ENCODE measurements around the gene FLAD1.

The FLAD1 gene

GRCh38 chr1:155038602-155039307 lies 55.6 kb downstream of the FLAD1 start:
- DNase-seq (ENCODE audit: low read depth) = no peak

DNA sequence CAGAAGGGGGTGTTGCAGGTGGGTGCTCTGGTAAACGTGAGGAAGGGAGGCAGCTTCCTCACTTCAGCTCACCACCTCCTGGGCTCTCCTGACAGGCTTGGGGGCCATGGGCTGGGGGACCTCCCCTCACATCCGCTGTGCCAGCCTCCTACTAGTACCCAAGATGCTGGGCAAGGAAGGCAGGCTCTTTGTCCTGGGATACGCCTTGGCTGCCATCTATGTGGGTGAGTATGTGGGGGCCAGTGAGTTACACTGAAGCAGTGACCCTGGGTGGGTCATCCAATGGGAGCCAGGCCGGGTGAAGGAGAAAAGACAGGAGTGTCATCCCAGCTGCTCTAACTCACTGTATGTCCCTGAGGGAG lies 56.1 kb downstream of the FLAD1 start:
- DNase-seq (ENCODE audit: low read depth) = no peak

GRCh38 chr1:155040358-155041093 lies 57.4 kb downstream of the FLAD1 start:
- DNase-seq (ENCODE audit: low read depth) = no peak

All from stimulated activated CD8-positive, alpha-beta memory T cell treated with anti-CD3 and anti-CD28 coated beads, Interleukin-12 subunit alpha, Interleukin-12 subunit beta, amount 100 ng/mL, for 4 hours (primary cell).